ENCODE data around the gene PAQR9. TPM values are rescaled to one million over a fixed set of nuclear protein-coding genes. Genes with fewer than 3 reads are reported as not detected.

Gene PAQR9
- total and polyA plus RNA-seq, 9 of the 15 experiments (the other 6 are each of a cell fraction or from before 2014, with no cell fraction given) = 0.04 to 0.58 (median 0.22) TPM

- TF ChIP-seq CTCF (IDR thresholded peaks at IDR 0.05 in 2 of 3, conservative IDR thresholded peaks at IDR 0.05 in 1 of 3; ENCODE audit: insufficient read depth in 2 of 3, low read depth in 1 of 3, low read length in 3 of 3) (peak in 1 of 3 experiments; percentile 30; a peak in 1 of 6 replicates), ASH1L (IDR thresholded peaks at IDR 0.05; ENCODE audit: borderline replicate concordance, low read depth, partially characterized antibody) (no peak), ZNF766 (CRISPR knock-in tag; conservative IDR thresholded peaks at IDR 0.05) (no peak), JUND (IDR thresholded peaks at IDR 0.05; ENCODE audit: borderline replicate concordance, low read depth, low read length) (no peak), JUND (tag; IDR thresholded peaks at IDR 0.05; ENCODE audit: borderline replicate concordance, low read depth, low read length) (0 out of 3 replicates have a peak, but pooled peaks have one; percentile 38), MECOM (CRISPR knock-in tag; IDR thresholded peaks at IDR 0.05) (no peak), NR2C2 (CRISPR knock-in tag; IDR thresholded peaks at IDR 0.05) (no peak), NR2C2 (tag; IDR thresholded peaks at IDR 0.05) (peak; percentile 47; the same call in 1 of the 2 replicates), JUNB (CRISPR knock-in tag; conservative IDR thresholded peaks at IDR 0.05) (no peak), SAFB2 (IDR thresholded peaks at IDR 0.05; ENCODE audit: borderline replicate concordance, low read depth, low read length, severe bottlenecking) (no peak), ZNF212 (CRISPR knock-in tag; IDR thresholded peaks at IDR 0.05) (no peak), SIX5 (IDR thresholded peaks at IDR 0.05; ENCODE audit: borderline replicate concordance in 1 of 2, insufficient read depth in 1 of 2, low read depth in 1 of 2, low read length in 2 of 2) (no peak), WHSC1 (IDR thresholded peaks at IDR 0.05; ENCODE audit: low read length) (no peak), E2F3 (CRISPR knock-in tag; IDR thresholded peaks at IDR 0.05) (no peak), BMI1 (IDR thresholded peaks at IDR 0.05; ENCODE audit: low read length) (no peak), ZBTB26 (CRISPR knock-in tag; IDR thresholded peaks at IDR 0.05) (no peak), TFE3 (CRISPR knock-in tag; IDR thresholded peaks at IDR 0.05) (no peak), EWSR1 (IDR thresholded peaks at IDR 0.05; ENCODE audit: borderline replicate concordance, low read depth, partially characterized antibody) (no peak), ZNF449 (CRISPR knock-in tag; IDR thresholded peaks at IDR 0.05) (no peak), ERF (CRISPR knock-in tag; IDR thresholded peaks at IDR 0.05) (no peak), RBFOX2 (IDR thresholded peaks at IDR 0.05; ENCODE audit: low read depth, low read length) (no peak), MTA2 (IDR thresholded peaks at IDR 0.05; ENCODE audit: low read depth) (no peak), HMGN3 (IDR thresholded peaks at IDR 0.05; ENCODE audit: borderline replicate concordance, extremely low read depth, insufficient read length, low read depth, low read length) (no peak), BDP1 (IDR thresholded peaks at IDR 0.05; ENCODE audit: insufficient read depth, insufficient read length) (no peak)
These were observed 17.6 kb upstream of the PAQR9 start (continued) for GRCh38 chr3:142981108-142981507.

Measured in K562 (cell line).